ENCODE data around the gene PNKP. TPM values are rescaled to one million over a fixed set of nuclear protein-coding genes. Genes with fewer than 3 reads are reported as not detected.

The PNKP gene
- total RNA-seq, 1 experiment from 2014 or later = 130 TPM

DNA sequence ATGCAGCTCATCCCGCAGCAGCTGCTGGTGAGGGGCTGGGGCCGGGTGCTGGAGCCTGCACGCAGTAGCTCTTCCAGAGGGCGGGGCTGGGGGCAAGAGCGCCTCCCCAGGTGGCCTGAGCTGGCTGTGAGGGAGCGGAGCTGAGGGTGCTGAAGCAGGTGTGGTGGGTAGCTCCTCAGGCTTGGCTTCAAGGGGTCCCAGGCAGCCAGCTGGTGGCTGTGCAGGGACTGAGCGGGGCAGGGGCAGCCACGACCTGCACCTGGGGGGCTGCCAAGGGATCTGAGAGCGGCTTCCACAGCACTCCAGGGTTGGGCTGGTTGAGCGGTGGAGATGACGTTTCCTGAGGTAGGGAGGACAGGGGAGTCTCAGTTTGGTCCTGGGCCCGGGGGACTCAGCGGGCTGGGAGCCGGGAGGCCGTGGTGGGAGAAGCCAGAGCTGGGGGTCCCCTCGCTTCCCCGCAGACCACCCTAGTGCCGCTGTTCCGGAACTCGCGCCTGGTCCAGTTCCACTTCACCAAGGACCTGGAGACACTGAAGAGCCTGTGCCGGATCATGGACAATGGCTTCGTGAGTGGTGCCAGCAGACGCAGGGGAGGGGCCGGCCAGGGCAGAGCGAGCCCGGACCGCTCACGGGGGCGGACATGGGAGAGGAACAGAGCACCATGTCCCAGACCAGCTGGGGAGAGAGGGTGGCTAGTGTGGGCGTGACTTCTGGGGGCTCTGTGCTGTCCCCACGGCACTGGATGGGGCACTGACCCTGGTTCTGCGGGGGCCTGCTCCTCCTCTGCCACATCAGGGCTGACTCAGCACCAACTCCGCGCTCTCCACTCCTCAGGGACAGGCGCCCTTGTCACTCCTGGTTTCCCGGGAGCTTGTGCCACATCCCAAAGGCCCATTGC is 9.0 kb downstream of the PNKP start:
- H3K27me3 Mint-ChIP-seq (ENCODE audit: insufficient read depth, unreplicated experiment) = no peaks in the 10 kb centered on the region
- H3K4me1 Mint-ChIP-seq (ENCODE audit: low read depth, unreplicated experiment) = no peaks in the 10 kb centered on the region
- no TSS peak for BruUV-seq (replicated peaks)
- Histone ChIP-seq H3K9me3 (no peaks in the 10 kb centered on the region), H3K27me3 (replicated peaks; ENCODE audit: control insufficient read depth, insufficient read depth, low read length) (no peaks in the 10 kb centered on the region), H3K36me3 (ENCODE audit: control insufficient read depth, insufficient read depth, low read length) (peaks cover 13% of the 10 kb centered on the region), H3K4me1 (no peaks in the 10 kb centered on the region), H3K4me3 (ENCODE audit: low read depth, low read length) (no peak overlapping the region)
- no peak overlapping the region for H3K4me3 Mint-ChIP-seq (ENCODE audit: unreplicated experiment)
- POLR2A ChIA-PET = interaction anchor here (2.0 kb wide), 1 partner anchor 11 kb away, joined by 7 read pairs; no protein-coding TSS in a partner anchor
- peak overlapping the region; percentile 61 for H3K27ac Mint-ChIP-seq (ENCODE audit: unreplicated experiment)
- TF ChIP-seq, protein P1, sequence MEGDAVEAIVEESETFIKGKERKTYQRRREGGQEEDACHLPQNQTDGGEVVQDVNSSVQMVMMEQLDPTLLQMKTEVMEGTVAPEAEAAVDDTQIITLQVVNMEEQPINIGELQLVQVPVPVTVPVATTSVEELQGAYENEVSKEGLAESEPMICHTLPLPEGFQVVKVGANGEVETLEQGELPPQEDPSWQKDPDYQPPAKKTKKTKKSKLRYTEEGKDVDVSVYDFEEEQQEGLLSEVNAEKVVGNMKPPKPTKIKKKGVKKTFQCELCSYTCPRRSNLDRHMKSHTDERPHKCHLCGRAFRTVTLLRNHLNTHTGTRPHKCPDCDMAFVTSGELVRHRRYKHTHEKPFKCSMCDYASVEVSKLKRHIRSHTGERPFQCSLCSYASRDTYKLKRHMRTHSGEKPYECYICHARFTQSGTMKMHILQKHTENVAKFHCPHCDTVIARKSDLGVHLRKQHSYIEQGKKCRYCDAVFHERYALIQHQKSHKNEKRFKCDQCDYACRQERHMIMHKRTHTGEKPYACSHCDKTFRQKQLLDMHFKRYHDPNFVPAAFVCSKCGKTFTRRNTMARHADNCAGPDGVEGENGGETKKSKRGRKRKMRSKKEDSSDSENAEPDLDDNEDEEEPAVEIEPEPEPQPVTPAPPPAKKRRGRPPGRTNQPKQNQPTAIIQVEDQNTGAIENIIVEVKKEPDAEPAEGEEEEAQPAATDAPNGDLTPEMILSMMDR (IDR thresholded peaks at IDR 0.05; ENCODE audit: insufficient read depth in 1 of 2, low read depth in 1 of 2, low read length in 1 of 2, severe bottlenecking in 1 of 2, unreplicated experiment in 1 of 2) = no peak
- CTCF ChIA-PET = interaction anchor here (0.8 kb wide), 1 partner anchor 11 kb away, joined by 4 read pairs; no protein-coding TSS in a partner anchor
- no peak for DNase-seq
- peaks cover 86% of the 10 kb centered on the region for H3K36me3 Mint-ChIP-seq (ENCODE audit: insufficient read depth, unreplicated experiment)
- H3K9me3 Mint-ChIP-seq (ENCODE audit: unreplicated experiment) = no peaks in the 10 kb centered on the region
- intact Hi-C loops (cut with micrococcal nuclease; ENCODE audit: unreplicated experiment) = no loop called here

DNA sequence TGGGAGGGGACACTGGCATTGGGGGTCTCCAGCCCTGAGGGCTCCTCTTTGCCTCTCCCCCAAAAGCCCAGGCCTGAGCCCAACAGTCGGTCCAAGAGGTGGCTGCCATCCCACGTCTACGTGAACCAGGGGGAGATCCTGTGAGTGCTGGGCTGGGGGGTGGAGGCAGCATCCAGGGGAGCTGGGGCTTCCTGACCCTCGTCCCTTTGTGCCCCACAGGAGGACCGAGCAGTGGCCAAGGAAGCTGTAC is 9.6 kb downstream of the PNKP start:
- H3K4me1 Mint-ChIP-seq (ENCODE audit: low read depth, unreplicated experiment) = peaks cover 1% of the 10 kb centered on the region
- Histone ChIP-seq H3K27me3 (replicated peaks; ENCODE audit: control insufficient read depth, insufficient read depth, low read length) (no peaks in the 10 kb centered on the region), H3K4me1 (peaks cover 2% of the 10 kb centered on the region; the same call in 1 of the 2 replicates), H3K9me3 (no peaks in the 10 kb centered on the region), H3K4me3 (ENCODE audit: low read depth, low read length) (no peak overlapping the region), H3K36me3 (ENCODE audit: control insufficient read depth, insufficient read depth, low read length) (peaks cover 13% of the 10 kb centered on the region)
- no peak for DNase-seq
- ChIA-PET POLR2A (interaction anchor here (2.0 kb wide), 1 partner anchor 12 kb away, joined by 7 read pairs; no protein-coding TSS in a partner anchor), CTCF (interaction anchor here (0.8 kb wide), 2 partner anchors 7 to 12 kb away, joined by 3 to 4 read pairs; no protein-coding TSS in a partner anchor)
- no TSS peak for BruUV-seq (replicated peaks)
- intact Hi-C loops (cut with micrococcal nuclease; ENCODE audit: unreplicated experiment) = no loop called here
- peaks cover 84% of the 10 kb centered on the region for H3K36me3 Mint-ChIP-seq (ENCODE audit: insufficient read depth, unreplicated experiment)
- peak overlapping the region; percentile 61 for H3K27ac Mint-ChIP-seq (ENCODE audit: unreplicated experiment)
- no peaks in the 10 kb centered on the region for H3K27me3 Mint-ChIP-seq (ENCODE audit: insufficient read depth, unreplicated experiment)
- no peak overlapping the region for H3K4me3 Mint-ChIP-seq (ENCODE audit: unreplicated experiment)
- TF ChIP-seq, protein P1 (IDR thresholded peaks at IDR 0.05; ENCODE audit: insufficient read depth in 1 of 2, low read depth in 1 of 2, low read length in 1 of 2, severe bottlenecking in 1 of 2, unreplicated experiment in 1 of 2) = no peak
- H3K9me3 Mint-ChIP-seq (ENCODE audit: unreplicated experiment) = no peaks in the 10 kb centered on the region

DNA sequence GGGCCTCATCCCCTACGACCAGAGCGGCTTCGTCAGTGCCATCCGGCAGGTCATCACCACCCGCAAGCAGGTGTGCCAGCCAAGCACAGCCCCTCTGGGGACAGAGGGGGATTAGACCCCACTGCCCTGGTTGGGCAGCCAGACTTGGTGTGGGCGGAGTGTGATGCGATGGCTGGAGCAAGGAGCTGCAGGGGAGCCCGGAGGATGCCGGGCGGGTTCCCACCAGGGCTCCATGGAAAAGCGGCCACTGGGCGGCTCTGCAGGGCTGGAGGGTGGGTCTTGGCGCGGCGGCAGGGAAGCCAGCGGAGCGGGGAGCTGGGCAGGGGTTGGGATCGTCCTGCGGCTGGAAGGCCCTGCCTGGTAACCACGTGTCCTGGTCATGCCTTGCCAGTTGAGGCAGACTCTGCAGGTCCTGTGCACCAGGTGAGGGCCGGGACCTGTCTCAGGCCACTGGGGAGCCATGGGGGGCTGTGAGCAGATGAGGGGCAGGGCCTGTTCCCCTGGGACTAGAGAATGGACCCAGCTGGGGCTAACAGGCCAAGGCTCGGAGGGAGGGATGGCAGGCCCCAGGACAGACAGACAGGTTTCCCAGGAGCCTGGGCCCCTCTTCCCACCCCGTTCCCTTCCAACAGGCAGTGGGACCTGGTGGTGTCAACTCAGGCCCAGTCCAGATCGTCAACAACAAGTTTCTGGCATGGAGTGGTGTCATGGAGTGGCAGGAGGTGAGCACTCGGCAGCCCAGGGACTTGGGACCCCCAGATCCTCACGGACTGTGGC is 10.1 kb downstream of the PNKP start:
- Histone ChIP-seq H3K4me3 (ENCODE audit: low read depth, low read length) (no peak overlapping the region), H3K36me3 (ENCODE audit: control insufficient read depth, insufficient read depth, low read length) (peaks cover 13% of the 10 kb centered on the region), H3K9me3 (no peaks in the 10 kb centered on the region), H3K4me1 (peaks cover 7% of the 10 kb centered on the region; the same call in 1 of the 2 replicates), H3K27me3 (replicated peaks; ENCODE audit: control insufficient read depth, insufficient read depth, low read length) (no peaks in the 10 kb centered on the region)
- Mint-ChIP-seq H3K9me3 (ENCODE audit: unreplicated experiment) (no peaks in the 10 kb centered on the region), H3K27ac (ENCODE audit: unreplicated experiment) (peak overlapping the region; percentile 61), H3K4me3 (ENCODE audit: unreplicated experiment) (no peak overlapping the region), H3K27me3 (ENCODE audit: insufficient read depth, unreplicated experiment) (no peaks in the 10 kb centered on the region), H3K4me1 (ENCODE audit: low read depth, unreplicated experiment) (peaks cover 6% of the 10 kb centered on the region), H3K36me3 (ENCODE audit: insufficient read depth, unreplicated experiment) (peaks cover 84% of the 10 kb centered on the region)
- intact Hi-C loops (cut with micrococcal nuclease; ENCODE audit: unreplicated experiment) = no loop called here
- no TSS peak for BruUV-seq (replicated peaks)
- POLR2A ChIA-PET = interaction anchor here (2.0 kb wide), 1 partner anchor 12 kb away, joined by 7 read pairs; no protein-coding TSS in a partner anchor
- TF ChIP-seq, protein P1 (IDR thresholded peaks at IDR 0.05; ENCODE audit: insufficient read depth in 1 of 2, low read depth in 1 of 2, low read length in 1 of 2, severe bottlenecking in 1 of 2, unreplicated experiment in 1 of 2) = no peak
- DNase-seq = no peak
- CTCF ChIA-PET = interaction anchor here (0.8 kb wide), 1 partner anchor 8 kb away, joined by 3 read pairs; no protein-coding TSS in a partner anchor

Data from Caco-2 (cell line).